ENCODE data around the gene ITGA3.

Gene ITGA3

DNA sequence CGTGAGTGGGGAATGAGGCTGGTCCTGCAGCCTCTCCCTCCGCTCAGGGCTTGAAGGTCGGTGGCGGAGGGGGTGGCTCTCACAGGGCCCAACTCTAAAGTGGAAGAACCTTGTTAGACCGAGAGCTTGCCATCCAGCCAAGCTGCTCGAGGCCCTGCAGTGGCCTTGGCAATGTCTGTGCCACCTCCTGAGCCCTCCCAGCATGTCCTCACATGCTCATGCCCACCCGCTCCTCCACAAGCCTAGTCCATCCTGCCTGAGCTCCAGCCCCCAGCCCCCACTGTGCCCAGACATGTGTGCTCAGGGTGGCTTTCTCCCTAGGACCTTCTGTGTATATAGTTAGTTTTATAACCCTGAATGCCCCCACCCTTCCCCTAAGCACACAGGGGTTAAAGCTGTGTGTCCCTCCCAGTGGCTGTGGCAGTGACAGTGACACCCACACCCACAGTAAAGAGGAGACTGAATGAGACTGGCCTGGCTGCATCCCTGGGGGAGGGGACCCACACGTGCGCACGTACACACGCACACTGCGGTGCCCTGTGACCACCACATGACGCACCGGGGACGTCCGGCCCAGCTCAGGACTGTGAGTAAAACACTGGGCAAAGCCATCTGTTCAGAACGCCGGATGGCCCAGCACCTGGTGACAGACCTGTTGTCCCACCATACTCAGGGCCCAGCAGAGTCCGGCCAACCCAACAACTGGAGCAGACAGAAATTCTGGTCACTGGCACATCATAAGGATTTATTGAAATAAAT lies 54.9 kb downstream of the ITGA3 start:
- no peak for DNase-seq (ENCODE audit: low spot score)

DNA sequence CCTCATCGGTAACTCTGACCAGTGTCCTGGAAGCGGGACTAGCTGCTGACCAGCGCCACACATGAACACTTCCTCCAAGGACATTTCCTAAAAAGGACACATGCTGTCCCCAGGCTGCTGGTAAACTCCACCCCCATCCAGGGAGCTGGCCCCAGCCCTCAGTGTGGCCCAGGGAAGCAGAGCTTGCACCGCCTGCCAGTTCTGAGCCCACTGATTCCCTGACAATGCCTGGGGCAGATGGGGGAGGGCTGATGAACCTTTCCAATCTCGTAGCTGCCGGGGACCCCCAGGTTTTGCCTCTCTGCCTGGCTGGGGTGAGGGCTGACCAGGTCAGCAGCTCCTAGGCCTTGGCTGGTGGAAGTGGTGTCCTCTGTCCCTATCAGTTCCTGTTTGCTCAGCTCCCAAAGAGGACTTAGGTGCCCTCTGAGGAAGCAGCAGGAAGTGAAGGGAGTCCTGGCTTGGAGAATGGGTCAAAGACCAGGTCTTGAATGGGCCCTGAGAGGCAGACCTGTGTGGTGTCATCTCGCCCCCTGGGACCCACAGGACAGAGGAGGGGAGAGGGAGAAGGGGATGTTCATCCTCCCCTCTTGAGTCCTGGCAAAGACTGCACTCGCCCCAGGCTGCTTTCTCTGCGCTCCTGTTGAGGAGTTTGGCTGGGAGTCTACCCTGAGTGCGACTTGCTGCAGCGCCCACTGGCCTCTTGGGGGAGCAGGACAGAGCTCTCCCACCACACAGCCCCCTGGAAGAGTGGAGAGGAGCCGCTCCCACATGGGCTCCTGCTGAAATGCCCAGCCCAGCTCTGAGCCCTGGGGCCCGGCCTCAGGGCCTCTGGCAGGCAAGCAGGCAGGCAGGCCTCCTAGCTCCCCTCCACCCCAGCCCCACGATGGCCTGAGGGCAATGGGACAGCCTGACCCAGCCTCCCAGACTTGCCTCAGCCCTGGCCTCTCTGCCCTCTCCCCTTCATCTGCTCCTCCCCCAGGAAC lies 56.1 kb downstream of the ITGA3 start:
- DNase-seq (ENCODE audit: low spot score), result no peak

DNA sequence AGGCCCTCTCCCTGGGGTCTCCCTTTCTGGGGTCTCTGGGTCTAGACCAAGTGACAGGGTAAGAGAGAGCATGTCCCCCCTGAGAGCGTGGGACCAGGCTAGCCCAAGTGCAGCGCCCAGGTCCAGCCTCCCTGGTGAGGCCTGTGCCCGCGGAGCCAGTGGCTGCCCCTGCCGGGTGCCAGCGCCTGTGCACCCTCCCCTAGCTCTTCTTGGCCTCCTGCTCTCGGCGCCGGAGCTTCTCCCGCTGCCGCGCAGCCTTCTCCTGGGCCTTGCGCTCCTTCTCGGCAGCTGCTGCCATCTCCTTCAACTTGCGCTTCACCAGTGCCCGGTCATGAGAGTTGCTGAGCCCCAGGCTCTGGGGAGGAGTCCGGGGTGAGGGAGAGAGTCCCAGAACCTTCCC lies 56.8 kb downstream of the ITGA3 start:
- DNase-seq (ENCODE audit: low spot score), result no peak

DNA sequence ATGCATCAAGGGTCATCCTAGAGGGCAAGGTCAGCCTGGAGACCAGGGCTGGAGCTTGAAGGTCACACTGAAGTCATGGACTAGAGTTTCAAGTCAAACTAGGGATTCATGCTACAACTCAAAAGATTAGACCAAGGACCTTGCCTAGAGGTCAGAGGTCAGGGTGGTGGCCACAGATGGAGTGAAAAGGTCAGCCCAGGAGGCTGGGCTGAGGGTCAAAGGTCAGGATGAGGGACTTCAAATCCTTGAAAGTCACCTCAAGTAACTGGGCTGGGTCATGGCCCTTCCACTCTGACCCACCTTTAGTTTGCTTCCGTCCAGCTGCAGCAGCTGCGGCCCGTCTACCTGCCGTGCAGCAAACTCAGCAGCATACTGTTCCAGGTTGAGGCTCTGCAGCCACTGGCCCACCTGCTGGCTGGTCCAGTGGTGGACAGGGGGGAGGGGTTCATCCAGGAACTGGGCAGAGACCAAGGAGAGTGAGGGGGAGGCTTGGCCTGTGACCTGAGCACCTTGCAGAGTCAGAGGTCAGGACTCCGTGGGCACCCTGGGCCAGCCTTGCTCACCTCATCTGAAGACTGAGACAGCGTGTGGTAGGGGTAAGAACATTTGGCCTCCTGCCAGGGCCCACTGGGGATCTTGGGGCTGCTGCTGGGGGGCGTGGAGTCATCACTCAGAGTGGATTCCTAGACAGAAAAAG lies 57.9 kb downstream of the ITGA3 start:
- DNase-seq (ENCODE audit: low spot score), result no peak

DNA sequence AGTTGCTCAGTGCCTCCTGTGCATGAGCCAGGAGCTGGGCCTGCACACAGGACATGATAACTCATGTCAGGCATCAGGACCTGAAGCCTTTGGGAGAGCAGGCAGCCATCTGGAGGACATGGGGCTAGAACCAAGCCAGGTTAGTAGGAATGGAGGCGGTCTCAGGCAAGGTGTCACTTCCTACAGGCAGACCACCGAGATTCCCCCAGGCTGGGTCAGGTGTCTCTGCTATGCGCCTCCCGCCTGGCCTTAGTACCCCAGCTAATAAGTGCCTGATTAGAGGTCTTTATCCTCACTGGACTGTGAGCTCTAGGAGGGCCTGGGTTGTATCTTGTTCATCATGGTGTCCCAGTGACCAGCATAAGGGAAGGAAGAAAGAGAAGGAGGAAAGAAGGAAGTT lies 58.5 kb downstream of the ITGA3 start:
- DNase-seq (ENCODE audit: low spot score), result no peak

DNA sequence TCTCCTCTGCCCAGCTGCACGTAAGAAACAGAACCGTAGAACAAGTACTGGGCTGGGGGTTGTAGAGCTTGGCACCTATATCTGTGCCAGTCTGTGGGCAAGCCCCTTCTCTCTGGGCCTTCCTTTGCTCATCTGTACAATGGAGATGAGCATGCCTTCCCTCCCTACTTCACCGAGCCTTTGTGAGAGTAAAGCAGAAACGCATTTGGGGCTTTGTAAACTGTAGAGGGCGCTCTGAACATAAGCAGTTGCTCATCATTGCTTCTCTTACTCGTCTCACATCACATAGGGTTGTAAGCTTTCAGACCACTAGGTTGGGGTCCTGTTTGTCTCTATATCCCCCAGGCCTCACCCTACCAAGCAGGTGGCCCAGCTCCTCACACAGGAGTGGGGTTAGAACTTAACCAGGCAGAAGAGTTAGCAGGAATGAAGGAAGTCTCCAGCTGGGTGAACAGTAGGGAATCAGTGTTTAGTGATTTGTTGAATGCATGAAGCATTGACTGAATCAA lies 59.0 kb downstream of the ITGA3 start:
- DNase-seq (ENCODE audit: low spot score), result peak; percentile 45

DNA sequence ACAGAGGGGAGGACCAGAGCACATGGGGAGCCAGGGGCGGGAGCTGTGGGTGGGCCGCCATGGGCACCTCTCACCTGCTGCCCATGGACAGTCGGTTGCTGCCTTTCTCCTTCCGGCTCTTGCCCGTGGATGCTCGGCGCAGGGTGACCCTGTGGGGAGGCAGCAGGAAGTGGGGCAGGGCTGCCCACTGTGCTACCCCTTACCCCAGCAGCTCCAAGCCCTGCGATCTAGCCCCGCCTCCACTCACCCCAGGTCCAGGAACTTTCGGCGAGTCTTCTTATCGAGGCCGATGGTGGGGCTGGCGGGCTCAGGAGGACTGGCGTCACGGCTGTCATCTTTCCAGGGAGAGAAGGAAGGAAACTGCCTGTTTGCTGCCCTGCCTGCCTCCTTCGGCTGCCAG lies 59.8 kb downstream of the ITGA3 start:
- DNase-seq (ENCODE audit: low spot score), result no peak

DNA sequence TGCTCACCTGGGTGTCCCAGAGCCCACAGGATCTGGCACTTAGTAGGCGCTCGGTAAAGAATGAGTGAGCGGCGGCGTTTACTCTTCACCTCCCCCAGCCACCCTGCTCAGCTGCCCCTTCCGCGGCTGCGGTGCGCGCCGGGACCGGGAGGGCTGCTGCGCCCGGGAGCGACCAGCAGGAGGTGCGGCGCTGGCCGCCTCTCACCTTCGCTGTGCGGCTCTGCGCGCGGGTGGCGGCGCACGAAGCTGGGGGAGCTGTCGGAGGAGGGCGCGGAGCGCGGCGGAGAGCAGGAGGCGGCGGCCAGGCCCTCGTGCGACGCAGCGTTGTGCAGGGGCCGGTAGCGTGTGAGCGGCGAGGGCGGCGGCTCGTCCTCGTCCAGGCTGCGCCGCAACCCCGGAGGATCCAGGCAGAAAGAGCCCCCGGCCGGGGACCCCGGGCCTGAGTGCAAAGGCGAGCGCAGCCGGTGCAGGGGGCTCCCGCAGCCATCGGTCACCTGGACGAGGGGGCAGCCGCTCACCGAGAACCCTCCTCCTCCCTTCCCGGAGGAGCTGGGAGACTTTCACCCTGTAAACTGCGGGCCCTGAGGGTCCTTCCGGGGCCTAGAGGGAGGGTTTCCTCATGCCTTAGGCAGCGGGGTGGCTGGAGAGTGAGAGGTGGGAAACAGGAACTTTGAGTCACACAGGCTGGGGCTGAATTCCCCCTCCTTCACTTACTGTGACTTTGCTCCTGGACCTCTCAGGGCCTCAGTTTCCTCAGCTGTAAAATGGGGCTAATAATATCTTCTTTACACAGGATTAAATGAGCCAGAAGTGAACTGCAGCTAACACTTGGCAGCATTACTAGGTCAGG lies 61.5 kb downstream of the ITGA3 start:
- DNase-seq (ENCODE audit: low spot score), result no peak

DNA sequence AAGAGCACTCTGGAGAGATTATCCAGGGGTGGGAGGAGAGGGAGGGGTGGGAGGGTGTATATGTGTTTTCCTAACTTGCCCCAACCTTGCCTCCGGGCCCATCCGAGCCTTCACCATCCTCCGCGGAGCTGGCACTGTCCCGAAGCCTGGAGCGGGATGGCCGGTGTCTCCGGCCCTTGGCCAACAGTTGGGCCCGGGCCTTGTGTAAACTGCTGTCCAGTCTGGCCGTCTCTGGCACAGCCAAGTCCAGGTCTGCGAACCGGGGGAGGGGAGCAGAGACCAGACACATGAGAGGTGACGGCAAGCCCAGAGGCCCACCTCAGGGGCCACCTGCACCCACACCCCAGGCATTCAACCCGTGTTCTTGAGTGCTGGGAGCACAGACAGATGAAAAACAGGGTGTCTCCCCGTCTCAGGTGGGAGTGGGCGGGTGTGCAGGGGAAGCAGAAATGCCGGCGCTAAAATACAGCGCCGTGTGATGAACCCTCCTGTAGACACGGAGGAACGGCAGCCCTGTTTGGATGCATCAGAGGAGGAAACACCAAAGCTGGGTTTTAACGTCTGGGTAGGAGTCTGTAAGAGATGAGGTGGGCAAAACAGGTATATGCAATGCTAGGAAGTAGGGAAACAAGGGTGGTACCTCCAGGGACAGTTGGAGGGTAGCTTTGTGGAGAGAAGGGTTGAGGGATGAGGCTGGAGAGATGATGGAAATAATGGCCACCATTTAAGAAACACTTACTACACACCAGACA lies 62.3 kb downstream of the ITGA3 start:
- DNase-seq (ENCODE audit: low spot score), result no peak

DNA sequence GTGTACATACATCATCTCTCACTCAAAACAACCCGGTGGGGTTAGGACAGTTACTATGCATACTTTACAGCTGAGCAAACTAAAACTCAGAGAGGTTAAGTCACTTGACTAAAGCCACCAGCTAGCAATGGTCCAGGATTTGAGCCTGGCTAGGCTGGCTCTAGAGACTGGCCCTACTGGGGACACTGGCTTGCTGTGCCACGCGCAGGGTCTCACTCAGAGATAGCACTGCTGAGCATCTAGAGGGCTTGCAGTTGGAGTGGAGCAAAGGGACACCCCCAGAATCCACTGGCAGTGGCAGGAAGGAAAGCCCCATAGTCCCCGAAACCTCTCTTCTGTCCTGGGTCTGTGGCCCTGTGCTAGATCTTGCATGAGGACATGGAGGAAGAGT lies 62.9 kb downstream of the ITGA3 start:
- DNase-seq (ENCODE audit: low spot score), result no peak

DNA sequence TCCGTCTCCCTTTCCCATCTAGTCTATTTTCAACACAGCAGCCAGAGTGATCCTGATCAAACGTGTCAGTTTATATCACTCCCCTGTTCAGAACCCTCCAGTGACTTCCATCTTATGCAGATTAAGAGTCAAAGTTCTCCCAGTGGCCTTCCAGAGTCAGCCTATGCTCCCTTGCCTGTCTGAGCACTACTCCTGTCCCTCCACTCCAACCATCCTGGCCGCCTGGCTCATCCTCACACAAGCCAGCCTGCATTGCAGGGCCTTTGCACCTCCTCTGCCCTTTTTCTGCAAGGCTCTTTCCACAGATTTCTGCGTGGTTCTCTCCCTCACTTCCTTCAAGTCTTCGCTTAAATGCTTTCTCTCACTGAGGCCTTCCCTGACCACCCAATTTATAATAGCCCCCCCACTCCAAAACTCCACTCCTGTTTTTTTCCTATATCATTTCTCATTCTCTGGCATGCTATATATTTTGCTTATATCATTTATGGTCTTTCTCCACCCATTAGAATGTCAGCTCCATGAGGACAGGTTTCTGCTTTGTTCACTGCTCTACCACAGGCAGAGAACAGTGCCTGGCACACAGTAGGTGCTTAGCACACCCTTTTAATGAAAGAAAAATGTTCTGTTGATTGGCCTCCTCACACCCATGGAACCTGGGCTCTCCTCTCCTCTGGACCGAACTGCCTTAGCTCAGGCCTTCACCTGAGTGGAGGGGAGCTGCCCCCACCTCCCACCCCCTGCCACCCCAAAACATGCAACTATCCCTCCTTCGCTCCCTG lies 64.8 kb downstream of the ITGA3 start:
- no peak for DNase-seq (ENCODE audit: low spot score)

DNA sequence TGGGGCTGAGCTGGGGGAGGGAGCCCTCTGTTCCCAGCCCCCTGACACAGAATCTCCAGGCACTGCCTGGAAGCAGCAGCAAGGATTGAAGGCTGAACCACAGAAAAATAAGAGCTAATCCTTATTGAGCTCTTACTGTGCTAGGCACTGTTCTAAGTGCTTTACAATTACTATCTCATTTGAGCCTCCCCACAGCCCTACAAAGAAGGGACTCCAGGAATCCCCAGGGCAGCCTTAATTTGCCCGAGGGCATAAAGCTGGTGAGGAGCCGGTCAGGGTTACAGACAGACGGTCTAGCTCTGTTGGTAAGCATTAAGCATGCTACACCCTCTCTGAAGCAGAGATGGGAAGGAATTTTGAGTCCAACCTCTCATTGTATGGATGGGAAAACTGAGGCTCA lies 67.0 kb downstream of the ITGA3 start:
- no peak for DNase-seq (ENCODE audit: low spot score)

DNA sequence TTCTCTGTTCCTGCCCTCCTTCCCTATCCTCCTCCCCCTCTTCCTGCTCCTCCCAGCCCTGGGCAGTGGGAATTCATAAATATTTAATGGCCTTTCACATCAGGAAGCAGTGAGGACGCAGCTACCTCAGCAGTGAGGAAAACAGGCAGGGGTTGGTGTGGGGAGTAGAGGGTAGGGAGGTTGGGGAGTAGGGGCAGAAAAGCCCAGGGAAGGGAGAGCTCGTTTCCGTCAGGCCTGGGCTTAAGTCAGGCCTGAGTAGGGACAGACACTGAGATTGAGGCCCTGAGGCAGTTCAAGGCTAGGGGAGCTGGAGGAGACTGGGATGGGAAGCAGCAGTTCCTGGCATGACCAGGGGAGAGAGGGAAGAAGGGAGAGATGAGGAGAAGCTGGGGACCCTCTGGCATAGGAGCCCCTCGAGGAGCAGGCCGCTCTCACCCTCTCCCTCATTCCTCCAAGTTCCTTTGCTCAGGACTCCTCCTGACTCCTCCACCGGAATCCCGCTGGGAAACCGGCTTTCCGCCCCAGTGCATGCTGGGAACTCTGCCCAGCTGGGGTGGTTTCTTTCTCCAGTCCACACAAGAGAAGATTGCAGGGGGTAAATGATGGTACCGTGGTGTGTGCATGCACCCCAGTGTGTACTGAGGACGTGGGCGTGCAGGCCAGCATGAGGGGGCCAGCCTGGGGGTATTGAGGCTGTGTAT lies 67.9 kb downstream of the ITGA3 start:
- DNase-seq (ENCODE audit: low spot score), result no peak

DNA sequence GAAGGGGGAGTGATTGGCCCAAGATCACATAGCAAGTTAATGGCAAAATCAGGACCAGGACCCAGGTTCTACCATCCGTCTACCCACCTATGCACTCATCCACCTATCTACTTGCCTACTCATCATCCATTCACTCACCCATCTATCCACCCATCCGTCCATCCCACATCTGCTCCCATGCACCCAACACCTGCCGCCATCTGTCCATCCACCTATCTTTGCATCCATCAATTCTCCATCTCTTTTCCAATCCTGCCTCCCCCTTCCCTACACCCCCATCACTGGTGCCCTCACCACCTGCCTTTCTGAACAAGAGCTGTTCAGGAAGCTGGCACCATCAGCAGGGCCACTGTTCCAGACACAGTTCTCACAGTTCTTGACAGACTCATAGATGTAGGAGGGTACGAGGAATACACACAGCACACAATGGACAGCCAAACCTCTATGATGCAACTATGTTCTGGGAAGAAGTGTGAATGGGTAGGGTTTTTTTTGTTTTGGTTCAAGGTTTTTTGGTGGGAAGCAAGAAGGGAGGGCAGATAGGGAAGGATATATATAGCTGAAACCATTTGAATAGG lies 69.6 kb downstream of the ITGA3 start:
- no peak for DNase-seq (ENCODE audit: low spot score)

DNA sequence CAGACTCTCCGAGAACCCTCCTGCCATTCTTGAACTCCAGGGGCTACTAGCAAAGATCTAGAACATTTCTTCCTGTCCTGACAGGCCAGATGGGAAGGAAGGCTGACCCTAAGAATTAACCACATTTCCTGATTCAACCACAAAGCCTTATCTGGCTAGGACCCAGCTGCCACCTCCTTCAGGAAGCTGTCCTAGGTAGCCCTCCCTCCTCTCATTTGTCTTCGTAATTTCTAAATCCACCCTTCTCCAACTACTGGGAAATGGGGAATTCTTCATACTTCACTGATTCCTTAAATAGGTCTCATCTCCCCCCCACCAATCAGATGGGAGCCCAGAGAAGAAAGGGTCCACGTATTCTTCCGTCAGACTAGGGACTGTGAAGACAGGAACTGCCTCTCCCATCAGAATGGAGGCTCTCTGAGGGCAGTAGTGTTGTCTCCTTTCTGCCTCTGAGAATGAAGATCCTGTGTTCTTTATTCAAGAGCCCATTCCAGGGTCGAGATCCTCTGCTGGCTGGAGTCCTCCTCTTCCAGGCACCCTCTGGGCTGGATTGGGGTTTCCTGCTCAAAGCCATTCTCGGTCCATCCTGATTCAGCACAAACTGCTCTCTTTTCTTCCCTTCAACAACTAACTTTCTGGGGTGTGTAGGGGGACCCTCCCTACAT lies 71.9 kb downstream of the ITGA3 start:
- no peak for DNase-seq (ENCODE audit: low spot score)

DNA sequence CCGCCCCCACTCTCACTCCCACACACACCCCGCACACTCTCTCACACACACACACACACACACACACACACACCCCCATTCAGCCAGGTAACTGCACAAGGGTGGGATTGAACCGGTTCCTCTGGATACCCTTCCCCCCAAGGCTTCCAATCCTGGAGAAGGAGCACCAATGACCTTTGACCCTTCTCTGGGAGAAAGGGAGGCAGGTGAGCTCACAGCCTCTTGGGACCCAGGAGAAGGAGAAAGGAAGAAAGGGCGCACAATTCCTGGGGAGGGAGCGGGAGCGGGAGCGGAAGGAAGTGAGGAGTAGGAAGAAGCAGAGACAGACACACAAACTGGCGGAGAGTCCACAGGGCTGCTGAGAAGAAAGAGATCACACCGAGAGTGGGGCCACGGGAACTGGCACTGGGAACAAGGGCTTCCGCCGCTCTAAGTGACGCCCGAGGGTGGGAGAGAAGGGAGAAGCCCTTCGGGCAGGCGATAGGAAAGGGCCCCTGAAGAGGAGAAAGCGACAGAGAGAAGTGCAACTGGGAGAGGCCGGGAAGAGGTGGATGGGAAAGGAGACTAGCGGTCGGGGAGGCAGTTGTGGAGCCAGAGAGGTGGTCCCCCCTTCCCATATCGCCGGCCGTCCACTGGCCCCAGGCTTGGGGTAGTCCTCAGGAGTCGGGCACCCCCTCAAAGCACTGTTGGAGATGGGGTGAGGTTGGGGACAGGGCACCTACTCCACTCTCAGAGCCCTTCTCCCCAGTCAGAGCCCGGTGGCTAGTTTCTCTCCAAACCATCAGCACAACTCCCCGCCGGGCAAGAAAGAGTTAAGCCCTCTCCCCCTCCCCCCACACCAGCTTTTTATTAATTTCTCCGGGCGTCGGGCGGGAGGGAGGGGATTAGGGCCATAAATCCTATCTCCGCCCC lies 72.8 kb downstream of the ITGA3 start:
- DNase-seq (ENCODE audit: low spot score), result no peak

DNA sequence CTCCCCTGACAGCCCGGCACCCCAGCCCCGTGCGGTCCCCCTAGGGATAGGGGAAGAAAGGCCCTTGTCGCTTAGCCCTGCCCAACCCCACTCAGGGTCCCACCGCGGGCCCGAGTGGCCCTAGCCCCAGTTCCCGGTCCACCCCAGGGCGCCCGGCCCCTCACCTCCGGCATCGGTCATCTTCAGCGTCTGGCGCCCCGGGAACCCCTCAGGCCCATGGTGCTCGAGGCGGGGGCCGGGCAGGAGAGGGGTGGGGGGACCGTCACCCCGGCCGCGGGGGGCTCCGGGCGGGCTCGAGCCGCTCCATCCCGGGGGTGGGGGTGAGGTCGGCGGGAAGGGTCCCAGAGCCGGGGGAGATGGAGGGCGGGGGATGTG lies 73.4 kb downstream of the ITGA3 start:
- DNase-seq (ENCODE audit: low spot score), result no peak
